ENCODE results near the gene DCDC2. TPM values are rescaled to one million over a fixed set of nuclear protein-coding genes. Genes with fewer than 3 reads are reported as not detected.
A peak's percentile ranks its signal among the peaks of the same experiment; 100 is the strongest.

Gene DCDC2
- total RNA-seq, 4 donors from 2014 or later, result not detected

DNA sequence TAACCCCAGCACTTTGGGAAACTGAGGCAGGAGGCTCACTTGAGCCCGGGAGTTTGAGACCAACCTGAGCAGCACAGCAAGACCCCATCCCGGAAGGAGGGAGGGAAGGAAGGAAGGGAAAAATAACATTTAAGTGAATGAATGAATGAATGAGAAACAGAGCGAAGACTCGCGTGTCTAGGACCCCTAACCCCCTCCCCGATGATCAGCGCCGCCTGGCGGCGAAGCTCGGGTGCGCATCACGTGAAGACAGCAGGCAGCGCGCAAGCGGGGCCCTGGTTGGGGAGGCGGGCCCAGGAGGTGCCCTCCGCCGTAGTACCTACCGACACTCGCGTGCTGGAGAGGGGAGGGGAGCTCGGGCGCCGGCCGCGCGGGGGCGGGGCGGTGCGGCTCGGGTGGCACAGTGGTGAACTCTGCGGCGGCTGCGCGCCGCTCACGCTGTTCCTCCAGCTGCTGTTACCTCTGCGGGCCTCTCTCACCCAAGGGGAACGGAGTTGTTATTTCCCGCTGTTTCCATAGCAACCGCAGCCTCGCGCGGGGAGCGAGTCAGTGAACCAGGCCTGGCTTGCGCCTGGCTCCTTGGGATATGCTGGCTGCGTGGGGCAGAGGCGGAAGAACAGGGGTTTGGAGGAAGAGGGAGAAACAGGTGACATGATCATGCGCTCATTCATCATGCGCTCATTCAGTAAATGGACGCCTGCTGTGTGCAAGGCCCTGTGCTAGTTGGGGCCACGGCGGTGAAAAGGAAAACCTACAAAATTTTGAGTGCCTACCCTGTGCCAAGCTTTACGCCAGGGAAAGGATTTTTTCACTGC, 2.0 kb upstream of the DCDC2 start:
- Histone ChIP-seq H3K4me1 (peaks cover 0 to 28% (median 6%) of the 10 kb centered on the region in 4 donors), H3K9me3 (no peaks in the 10 kb centered on the region), H3K27me3 (no peaks in the 10 kb centered on the region), H3K4me3 (peak overlapping the region; percentile 32 to 56 (median 48)), H3K36me3 (no peaks in the 10 kb centered on the region), H3K27ac (no peak overlapping the region)
- peak in 1 of 2 donors; percentile 26 for DNase-seq (ENCODE audit: low spot score in 2 of 2)
- 5 to 7% methylated on average over 51 to 55 of the region's 55 CpGs for WGBS, 2 donors
- TF ChIP-seq CTCF (IDR thresholded peaks at IDR 0.05), result peak; percentile 49 to 62 (median 50)
- TF ChIP-seq POLR2A (IDR thresholded peaks at IDR 0.05), result no peak

DNA sequence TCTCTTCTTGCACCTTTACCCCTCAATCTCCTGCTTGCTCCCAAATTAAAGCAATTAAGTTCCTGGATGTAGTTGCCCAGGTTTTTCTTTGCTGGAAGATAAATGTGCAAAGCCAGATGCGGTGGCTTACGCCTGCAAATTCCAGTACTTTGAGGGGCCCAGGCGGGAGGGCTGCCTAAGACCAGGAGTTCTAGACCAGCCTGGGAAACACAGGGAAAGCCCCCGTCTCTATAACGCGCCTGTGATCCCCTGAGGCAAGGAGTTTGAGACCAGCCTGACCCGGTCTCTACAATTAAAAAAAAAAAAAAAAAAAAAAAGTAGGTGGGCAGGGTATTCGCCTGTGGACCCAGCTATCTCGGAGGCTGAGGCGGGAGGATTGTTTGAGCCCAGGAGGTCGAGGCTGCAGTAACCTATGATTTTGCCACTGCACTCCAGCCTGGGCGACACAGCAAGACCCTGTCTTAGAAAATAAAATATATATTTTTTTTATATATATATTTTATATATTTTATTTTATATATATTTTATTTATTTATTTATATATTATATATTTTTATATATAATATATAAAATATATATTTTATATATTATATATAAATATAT, 461 bp upstream of the DCDC2 start:
- 55 to 64% methylated on average over 12 of the region's 12 CpGs for WGBS, 2 donors
- Histone ChIP-seq H3K4me3 (peak overlapping the region in 2 of 4 donors; percentile 17 to 36), H3K9me3 (no peaks in the 10 kb centered on the region), H3K27ac (no peak overlapping the region), H3K27me3 (no peaks in the 10 kb centered on the region), H3K4me1 (peaks cover 0 to 28% (median 6%) of the 10 kb centered on the region in 4 donors), H3K36me3 (no peaks in the 10 kb centered on the region)
- TF ChIP-seq POLR2A (IDR thresholded peaks at IDR 0.05) (no peak), CTCF (IDR thresholded peaks at IDR 0.05) (no peak), EP300 (IDR thresholded peaks at IDR 0.05) (no peak)
- DNase-seq (ENCODE audit: low spot score in 2 of 2), result no peak

GRCh38 chr6:24356310-24356973, 1.4 kb downstream of the DCDC2 start:
- Histone ChIP-seq H3K4me1 (peaks cover 0 to 28% (median 6%) of the 10 kb centered on the region in 4 donors), H3K4me3 (no peak overlapping the region), H3K9me3 (no peaks in the 10 kb centered on the region), H3K27me3 (no peaks in the 10 kb centered on the region), H3K27ac (no peak overlapping the region), H3K36me3 (no peaks in the 10 kb centered on the region)
- no peak for DNase-seq (ENCODE audit: low spot score in 2 of 2)
- WGBS, 2 donors, result 64 to 66% methylated on average over 5 of the region's 5 CpGs
- no peak for TF ChIP-seq EP300 (IDR thresholded peaks at IDR 0.05)
- no peak for TF ChIP-seq POLR2A (IDR thresholded peaks at IDR 0.05)
- no peak for TF ChIP-seq CTCF (IDR thresholded peaks at IDR 0.05)

GRCh38 chr6:24355393-24355792, 2.5 kb downstream of the DCDC2 start:
- 59 to 65% methylated on average over 4 of the region's 4 CpGs for WGBS, 2 donors

More at GRCh38 chr6:24355393-24355792, 2.5 kb downstream of the DCDC2 start:
- no peak for TF ChIP-seq POLR2A (IDR thresholded peaks at IDR 0.05)
- no peak for TF ChIP-seq CTCF (IDR thresholded peaks at IDR 0.05)
- no peak for TF ChIP-seq EP300 (IDR thresholded peaks at IDR 0.05)
- no peaks in the 10 kb centered on the region for H3K27me3 ChIP-seq
- no peaks in the 10 kb centered on the region for H3K9me3 ChIP-seq
- peaks cover 0 to 24% (median 6%) of the 10 kb centered on the region in 4 donors for H3K4me1 ChIP-seq
- no peak overlapping the region for H3K4me3 ChIP-seq
- no peaks in the 10 kb centered on the region for H3K36me3 ChIP-seq
- DNase-seq (ENCODE audit: low spot score in 2 of 2), result no peak
- H3K27ac ChIP-seq, result no peak overlapping the region

All from tibial nerve (tissue), 4 donors.